Epithelial cell of esophagus (primary cell): ENCODE data around the gene ATXN7L2.

ENCODE experiments used
- DNase-seq: peaks from one replicate; pipeline ENCODE4 v3.0.0; 2010; ENCODE audit warnings: low read depth
- H3K4me3 ChIP-seq: 2 replicates; pipeline ENCODE4 v1.5.1; 2011; ENCODE audit warnings: mild to moderate bottlenecking, low read length, control low read depth
- CTCF ChIP-seq: IDR thresholded peaks from 2 replicates; pipeline ENCODE4 v1.5.1; 2011; ENCODE audit warnings: low read depth, mild to moderate bottlenecking, low read length, control low read depth, inconsistent platforms; ENCODE audit not compliant: insufficient read depth; ENCODE audit errors: missing control alignments

Gene ATXN7L2

GRCh38 chr1:109501644-109502363, 18.1 kb downstream of the ATXN7L2 start:
- no peak for DNase-seq
- no peak for TF ChIP-seq CTCF
- no peak overlapping the region for H3K4me3 ChIP-seq

GRCh38 chr1:109502364-109502851, 18.7 kb downstream of the ATXN7L2 start:
- H3K4me3 ChIP-seq = no peak overlapping the region
- DNase-seq = no peak
- TF ChIP-seq CTCF = no peak

- no peak overlapping the region for H3K4me3 ChIP-seq
- TF ChIP-seq CTCF = no peak
- no peak for DNase-seq
Observed at GRCh38 chr1:109503935-109504334, 20.2 kb downstream of the ATXN7L2 start.

- TF ChIP-seq CTCF = no peak
- no peak for DNase-seq
- no peak overlapping the region for H3K4me3 ChIP-seq
Observed at GRCh38 chr1:109504974-109505373, 21.3 kb downstream of the ATXN7L2 start.

GRCh38 chr1:109508001-109508872, 24.5 kb downstream of the ATXN7L2 start:
- no peak for TF ChIP-seq CTCF
- no peak overlapping the region for H3K4me3 ChIP-seq
- no peak for DNase-seq

- DNase-seq = no peak
- no peak for TF ChIP-seq CTCF
- H3K4me3 ChIP-seq = peak overlapping the region; percentile 60
Observed at GRCh38 chr1:109508873-109509175, 25.1 kb downstream of the ATXN7L2 start.
